Choroid plexus epithelial cell (primary cell): ENCODE results near the gene HMGCR.
A peak's percentile ranks its signal among the peaks of the same experiment; 100 is the strongest.

Experiments
- DNase-seq: peaks from one replicate; pipeline ENCODE4 v3.0.0-alpha.2; 2010; ENCODE audit warnings: low read depth
- H3K4me3 ChIP-seq: 2 replicates; pipeline ENCODE4 v1.5.1; 2011; ENCODE audit warnings: low read depth, mild to moderate bottlenecking, control low read depth, low read length, moderate library complexity
- CTCF ChIP-seq: conservative IDR thresholded peaks from 2 replicates; pipeline ENCODE4 v1.5.1; 2011; ENCODE audit warnings: low read depth, mild to moderate bottlenecking, control low read depth, inconsistent platforms, low read length, moderate library complexity

HMGCR gene

GRCh38 chr5:75384218-75384617 lies 47.2 kb downstream of the HMGCR start:
- DNase-seq: no peak
- no peak for TF ChIP-seq CTCF
- no peak overlapping the region for H3K4me3 ChIP-seq

GRCh38 chr5:75387806-75388205 lies 50.8 kb downstream of the HMGCR start:
- no peak for DNase-seq
- no peak overlapping the region for H3K4me3 ChIP-seq
- no peak for TF ChIP-seq CTCF

- DNase-seq: no peak
- no peak for TF ChIP-seq CTCF
- H3K4me3 ChIP-seq: no peak overlapping the region
Measured at GRCh38 chr5:75389430-75389829, 52.4 kb downstream of the HMGCR start.

GRCh38 chr5:75395277-75395676 lies 58.3 kb downstream of the HMGCR start:
- peak; percentile 4 for DNase-seq
- TF ChIP-seq CTCF: no peak
- no peak overlapping the region for H3K4me3 ChIP-seq

GRCh38 chr5:75405296-75405695 lies 68.3 kb downstream of the HMGCR start:
- peak; percentile 27 for DNase-seq
- H3K4me3 ChIP-seq: no peak overlapping the region
- no peak for TF ChIP-seq CTCF
